GM12874 (cell line): ENCODE results near the gene MYL11.

ENCODE experiments used
- TF ChIP-seq, protein P1 (sequence below): IDR thresholded peaks from 2 replicates; pipeline ENCODE4 v1.5.1; 2011; ENCODE audit warnings: low read depth, mild to moderate bottlenecking, control low read depth, low read length, moderate library complexity; ENCODE audit not compliant: insufficient read depth

The MYL11 gene

DNA sequence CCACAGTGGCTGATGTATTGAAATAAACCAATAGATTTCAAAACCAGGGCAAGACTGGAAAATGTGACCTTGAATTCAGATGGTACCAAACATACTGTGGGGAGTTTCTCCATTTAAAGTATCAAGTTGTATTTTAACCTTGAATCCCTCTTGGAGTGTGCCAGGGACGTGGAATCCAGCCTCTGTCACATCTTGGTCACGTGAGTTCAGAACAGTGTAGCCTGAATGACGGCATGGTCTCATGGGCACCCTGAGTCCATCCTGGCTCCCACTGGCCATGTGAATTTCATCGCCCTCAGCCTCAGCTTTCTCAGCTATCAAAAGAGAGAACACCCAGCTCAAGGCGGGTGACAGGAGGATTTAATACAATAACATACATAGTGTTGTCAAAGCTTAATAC lies 39.6 kb downstream of the MYL11 start:
- TF ChIP-seq, protein P1, sequence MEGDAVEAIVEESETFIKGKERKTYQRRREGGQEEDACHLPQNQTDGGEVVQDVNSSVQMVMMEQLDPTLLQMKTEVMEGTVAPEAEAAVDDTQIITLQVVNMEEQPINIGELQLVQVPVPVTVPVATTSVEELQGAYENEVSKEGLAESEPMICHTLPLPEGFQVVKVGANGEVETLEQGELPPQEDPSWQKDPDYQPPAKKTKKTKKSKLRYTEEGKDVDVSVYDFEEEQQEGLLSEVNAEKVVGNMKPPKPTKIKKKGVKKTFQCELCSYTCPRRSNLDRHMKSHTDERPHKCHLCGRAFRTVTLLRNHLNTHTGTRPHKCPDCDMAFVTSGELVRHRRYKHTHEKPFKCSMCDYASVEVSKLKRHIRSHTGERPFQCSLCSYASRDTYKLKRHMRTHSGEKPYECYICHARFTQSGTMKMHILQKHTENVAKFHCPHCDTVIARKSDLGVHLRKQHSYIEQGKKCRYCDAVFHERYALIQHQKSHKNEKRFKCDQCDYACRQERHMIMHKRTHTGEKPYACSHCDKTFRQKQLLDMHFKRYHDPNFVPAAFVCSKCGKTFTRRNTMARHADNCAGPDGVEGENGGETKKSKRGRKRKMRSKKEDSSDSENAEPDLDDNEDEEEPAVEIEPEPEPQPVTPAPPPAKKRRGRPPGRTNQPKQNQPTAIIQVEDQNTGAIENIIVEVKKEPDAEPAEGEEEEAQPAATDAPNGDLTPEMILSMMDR: no peak

DNA sequence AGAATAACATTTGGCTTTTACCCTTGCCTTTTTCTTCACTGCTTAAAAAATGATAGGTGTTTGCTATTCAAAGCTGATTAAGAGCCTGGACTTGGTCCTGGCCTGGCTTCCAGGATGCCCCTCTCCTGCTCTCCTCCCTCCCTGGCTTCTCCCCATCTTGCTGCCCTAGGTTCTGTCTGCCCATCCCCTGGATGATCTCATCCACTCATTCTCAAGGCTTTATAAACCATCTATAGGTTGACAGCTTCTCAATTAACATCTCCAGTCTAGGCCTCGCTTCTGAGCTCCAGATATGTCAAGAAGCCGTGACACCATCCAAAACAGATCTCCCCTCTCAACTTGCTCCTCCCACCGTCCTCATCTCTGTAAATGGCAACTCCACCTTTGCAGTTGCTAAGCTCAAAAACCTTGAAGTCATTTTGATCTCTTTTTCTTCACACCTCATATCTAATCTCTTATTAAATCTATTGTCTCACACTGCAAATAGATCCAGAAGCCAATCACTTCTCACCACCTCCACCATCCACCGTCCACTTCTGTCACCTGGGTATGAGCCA lies 41.5 kb downstream of the MYL11 start:
- TF ChIP-seq, protein P1: no peak

DNA sequence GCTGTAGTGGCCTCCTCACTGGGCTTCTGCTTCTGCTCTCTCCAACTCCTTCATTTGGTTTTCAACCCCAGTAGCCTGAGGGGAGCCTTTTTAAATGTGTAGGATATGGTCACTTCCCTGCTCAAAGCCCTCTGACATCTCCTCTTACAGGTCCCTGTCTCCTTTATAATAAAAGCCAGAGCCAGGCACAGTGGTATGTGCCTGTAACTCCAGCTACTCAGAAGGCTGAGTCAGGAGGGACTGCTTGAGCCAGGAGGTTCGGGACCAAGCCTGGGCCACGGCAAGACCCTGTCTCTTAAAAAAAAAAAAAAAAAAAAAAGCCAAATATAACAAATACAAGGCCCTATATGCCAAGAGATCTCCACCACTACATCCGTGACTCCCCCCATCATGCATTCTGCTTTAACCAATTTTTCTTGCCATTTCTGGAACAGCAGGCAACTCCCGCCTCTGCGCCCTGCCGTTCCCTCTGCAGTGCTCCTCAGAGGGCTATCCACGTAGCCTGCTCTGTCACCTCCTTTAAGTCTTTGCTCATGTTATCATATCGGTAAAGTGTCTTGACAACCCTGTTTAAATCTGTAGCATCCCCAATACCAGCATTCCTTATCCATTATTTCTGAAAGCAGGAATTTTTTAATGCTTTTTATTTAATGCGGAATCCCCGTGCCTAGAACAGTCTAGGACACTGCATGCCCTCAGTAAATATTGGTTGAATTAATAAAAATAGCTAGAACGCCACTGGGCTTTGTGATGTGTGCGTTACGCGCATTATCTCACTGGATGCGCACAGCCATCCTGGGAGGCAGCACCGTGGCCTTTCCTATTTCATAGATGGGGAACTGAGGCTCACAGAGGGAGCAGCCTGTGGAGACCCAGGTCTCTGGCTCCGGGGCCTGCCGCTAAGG lies 42.3 kb downstream of the MYL11 start:
- TF ChIP-seq, protein P1: no peak

DNA sequence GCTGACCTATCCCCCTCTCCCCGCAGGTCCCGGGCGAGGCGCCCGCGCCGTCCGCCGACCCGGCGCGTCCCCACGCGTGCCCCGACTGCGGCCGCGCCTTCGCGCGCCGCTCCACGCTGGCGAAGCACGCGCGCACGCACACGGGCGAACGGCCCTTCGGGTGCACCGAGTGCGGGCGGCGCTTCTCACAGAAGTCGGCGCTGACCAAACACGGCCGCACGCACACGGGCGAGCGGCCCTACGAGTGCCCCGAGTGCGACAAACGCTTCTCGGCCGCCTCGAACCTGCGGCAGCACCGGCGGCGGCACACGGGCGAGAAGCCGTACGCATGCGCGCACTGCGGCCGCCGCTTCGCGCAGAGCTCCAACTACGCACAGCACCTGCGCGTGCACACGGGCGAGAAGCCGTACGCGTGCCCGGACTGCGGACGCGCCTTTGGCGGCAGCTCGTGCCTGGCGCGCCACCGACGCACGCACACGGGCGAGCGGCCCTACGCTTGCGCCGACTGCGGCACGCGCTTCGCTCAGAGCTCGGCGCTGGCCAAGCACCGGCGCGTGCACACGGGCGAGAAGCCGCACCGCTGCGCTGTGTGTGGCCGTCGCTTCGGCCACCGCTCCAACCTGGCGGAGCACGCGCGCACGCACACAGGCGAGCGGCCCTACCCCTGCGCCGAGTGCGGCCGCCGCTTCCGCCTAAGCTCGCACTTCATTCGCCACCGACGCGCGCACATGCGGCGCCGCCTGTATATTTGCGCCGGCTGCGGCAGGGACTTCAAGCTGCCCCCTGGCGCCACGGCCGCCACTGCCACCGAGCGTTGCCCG lies 43.1 kb downstream of the MYL11 start:
- TF ChIP-seq, protein P1: 0 out of 2 replicates have a peak, but pooled peaks have one; percentile 6

DNA sequence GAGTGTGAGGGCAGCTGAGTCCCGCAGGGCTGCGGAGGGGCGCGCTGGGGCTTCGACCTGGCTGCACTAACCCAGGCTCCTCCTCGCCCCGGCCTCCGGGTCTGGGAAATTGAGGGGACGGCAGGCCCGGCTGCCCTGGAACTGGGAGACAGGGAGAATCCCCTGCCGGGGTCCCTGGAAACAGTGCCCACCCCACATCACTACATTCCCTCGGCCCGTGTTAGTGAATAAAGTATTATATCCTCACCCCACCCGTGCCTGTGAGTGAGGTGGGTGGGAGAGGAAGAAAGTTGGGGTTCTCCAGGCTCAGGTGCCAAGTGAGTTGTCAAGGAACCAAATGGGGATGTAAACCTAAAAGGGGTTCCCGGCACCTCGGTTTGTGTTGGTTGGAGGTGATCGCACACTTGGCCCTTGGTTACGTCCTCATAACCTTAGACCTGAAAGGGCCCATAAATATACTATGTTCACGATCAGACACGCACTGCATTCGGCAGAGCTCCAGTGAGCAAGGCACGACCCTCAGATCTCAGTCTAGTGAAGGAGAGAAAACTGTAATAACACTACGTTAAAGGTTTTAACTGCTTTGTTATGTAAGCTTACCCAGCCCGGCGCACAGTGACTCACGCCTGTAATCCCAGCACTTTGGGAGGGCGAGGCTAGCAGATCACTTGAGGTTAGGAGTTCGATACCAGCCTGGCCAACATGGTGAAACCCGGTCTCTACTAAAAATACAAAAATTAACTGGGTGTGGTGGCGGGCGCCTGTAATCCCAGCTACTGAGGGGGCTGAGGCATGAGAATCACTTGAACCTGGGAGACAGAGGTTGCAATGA lies 44.0 kb downstream of the MYL11 start:
- TF ChIP-seq, protein P1: no peak

DNA sequence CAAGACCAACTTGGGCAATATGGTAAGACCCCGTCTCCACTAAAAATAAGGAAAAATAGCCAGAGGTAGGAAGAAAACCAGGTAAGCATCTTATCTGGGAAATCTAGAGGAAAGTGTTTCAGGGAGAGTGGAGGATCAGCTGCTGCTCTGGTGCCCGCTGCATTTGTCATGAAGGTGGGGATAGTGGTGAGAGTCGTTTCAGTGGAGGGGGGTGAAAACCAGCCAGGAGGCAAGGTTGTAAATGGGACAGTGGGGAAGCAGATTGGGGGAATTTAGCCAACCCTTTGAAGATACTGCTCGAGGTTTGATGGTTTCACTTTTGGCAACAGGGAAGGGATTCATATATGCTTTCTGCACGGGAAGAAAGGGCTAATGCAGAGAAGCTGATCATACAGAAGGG lies 46.4 kb downstream of the MYL11 start:
- TF ChIP-seq, protein P1: no peak
